AG09309 (cell line): ENCODE results near the gene CD79B.
"Not testable (repeated sequence)": the region's sequence is repeated elsewhere in the genome, so short reads cannot be mapped to it uniquely, and the experiment has no call there.

Experiments
- DNase-seq: peaks from one replicate; pipeline ENCODE4 v3.0.0-alpha.2; 2010; ENCODE audit warnings: low read depth
- H3K4me3 ChIP-seq: 2 replicates; pipeline ENCODE4 v1.5.1; 2011; ENCODE audit warnings: mild to moderate bottlenecking, low read depth, low read length, moderate library complexity; ENCODE audit not compliant: control insufficient read depth
- CTCF ChIP-seq: IDR thresholded peaks from 2 replicates; pipeline ENCODE4 v1.5.1; 2011; ENCODE audit warnings: mild to moderate bottlenecking, low read depth, low read length, inconsistent platforms; ENCODE audit not compliant: insufficient read depth, control insufficient read depth; ENCODE audit errors: missing control alignments

The CD79B gene

GRCh38 chr17:63928966-63929695 is 3.0 kb downstream of the CD79B start:
- no peak for DNase-seq
- no peak overlapping the region for H3K4me3 ChIP-seq
- no peak for TF ChIP-seq CTCF

- DNase-seq, result no peak
- no peak overlapping the region for H3K4me3 ChIP-seq
- TF ChIP-seq CTCF, result no peak
Measured at GRCh38 chr17:63928172-63928666, 3.9 kb downstream of the CD79B start.

GRCh38 chr17:63927464-63928171 is 4.5 kb downstream of the CD79B start:
- TF ChIP-seq CTCF, result no peak
- H3K4me3 ChIP-seq, result no peak overlapping the region
- no peak for DNase-seq

GRCh38 chr17:63926164-63926563 is 6.0 kb downstream of the CD79B start:
- no peak for DNase-seq
- TF ChIP-seq CTCF, result no peak
- H3K4me3 ChIP-seq, result no peak overlapping the region

GRCh38 chr17:63925615-63926014 is 6.5 kb downstream of the CD79B start:
- no peak for DNase-seq
- TF ChIP-seq CTCF, result no peak
- H3K4me3 ChIP-seq, result no peak overlapping the region

- not testable (repeated sequence) for DNase-seq, H3K4me3 ChIP-seq
Measured at GRCh38 chr17:63922402-63922801, 9.7 kb downstream of the CD79B start.

- not testable (repeated sequence) for DNase-seq, H3K4me3 ChIP-seq
Measured at GRCh38 chr17:63920779-63921178, 11.4 kb downstream of the CD79B start.

- not testable (repeated sequence) for DNase-seq, H3K4me3 ChIP-seq
Measured at GRCh38 chr17:63920050-63920449, 12.1 kb downstream of the CD79B start.
